HUES48 (cell line): ENCODE measurements around the gene ASZ1.
"Not testable (repeated sequence)": the region's sequence is repeated elsewhere in the genome, so short reads cannot be mapped to it uniquely, and the experiment has no call there.

Experiments
- H3K27ac ChIP-seq: one replicate; pipeline ENCODE4 v1.7.0; 2013; ENCODE audit warnings: low read depth, low read length, inconsistent platforms
- H3K27me3 ChIP-seq: 2 replicates; pipeline ENCODE4 v1.6.1; 2013; ENCODE audit warnings: mild to moderate bottlenecking, low read length; ENCODE audit not compliant: control insufficient read depth, insufficient read depth
- H3K36me3 ChIP-seq: 2 replicates; pipeline ENCODE4 v1.6.1; 2013; ENCODE audit warnings: low read length; ENCODE audit not compliant: control insufficient read depth, insufficient read depth
- H3K4me1 ChIP-seq: 2 replicates; pipeline ENCODE4 v1.6.1; 2013; ENCODE audit warnings: mild to moderate bottlenecking, low read length; ENCODE audit not compliant: control insufficient read depth, insufficient read depth
- H3K4me3 ChIP-seq: 2 replicates; pipeline ENCODE4 v1.5.1; 2013; ENCODE audit warnings: mild to moderate bottlenecking, low read depth, low read length
- H3K9ac ChIP-seq: 2 replicates; pipeline ENCODE4 v1.6.1; 2013; ENCODE audit warnings: mild to moderate bottlenecking, low read depth, low read length, moderate library complexity
- H3K9me3 ChIP-seq: 2 replicates; pipeline ENCODE4 v1.6.1; 2013; ENCODE audit warnings: low read length; ENCODE audit not compliant: control insufficient read depth, insufficient read depth

ASZ1 gene

GRCh38 chr7:117444646-117445045 lies 17.4 kb upstream of the ASZ1 start:
- no peak overlapping the region for H3K4me3 ChIP-seq
- no peaks in the 10 kb centered on the region for H3K4me1 ChIP-seq
- no peak overlapping the region for H3K9ac ChIP-seq
- no peaks in the 10 kb centered on the region for H3K9me3 ChIP-seq
- no peak overlapping the region for H3K27ac ChIP-seq
- no peaks in the 10 kb centered on the region for H3K27me3 ChIP-seq
- no peaks in the 10 kb centered on the region for H3K36me3 ChIP-seq

- Histone ChIP-seq H3K4me1 (no peaks in the 10 kb centered on the region), H3K27ac (no peak overlapping the region), H3K4me3 (no peak overlapping the region)
Measured at GRCh38 chr7:117435475-117436043, 8.3 kb upstream of the ASZ1 start.

GRCh38 chr7:117424090-117424829 lies 3.0 kb downstream of the ASZ1 start:
- Histone ChIP-seq H3K36me3 (no peaks in the 10 kb centered on the region), H3K9me3 (no peaks in the 10 kb centered on the region), H3K4me1 (no peaks in the 10 kb centered on the region), H3K9ac (no peak overlapping the region), H3K27me3 (no peaks in the 10 kb centered on the region), H3K4me3 (no peak overlapping the region), H3K27ac (no peak overlapping the region)

More at GRCh38 chr7:117435475-117436043, 8.3 kb upstream of the ASZ1 start:
- no peaks in the 10 kb centered on the region for H3K36me3 ChIP-seq
- H3K9me3 ChIP-seq = no peaks in the 10 kb centered on the region
- no peaks in the 10 kb centered on the region for H3K27me3 ChIP-seq
- no peak overlapping the region for H3K9ac ChIP-seq

GRCh38 chr7:117414591-117414990 lies 12.7 kb downstream of the ASZ1 start:
- not testable (repeated sequence) for H3K4me3 ChIP-seq, H3K27me3 ChIP-seq, H3K9ac ChIP-seq

DNA sequence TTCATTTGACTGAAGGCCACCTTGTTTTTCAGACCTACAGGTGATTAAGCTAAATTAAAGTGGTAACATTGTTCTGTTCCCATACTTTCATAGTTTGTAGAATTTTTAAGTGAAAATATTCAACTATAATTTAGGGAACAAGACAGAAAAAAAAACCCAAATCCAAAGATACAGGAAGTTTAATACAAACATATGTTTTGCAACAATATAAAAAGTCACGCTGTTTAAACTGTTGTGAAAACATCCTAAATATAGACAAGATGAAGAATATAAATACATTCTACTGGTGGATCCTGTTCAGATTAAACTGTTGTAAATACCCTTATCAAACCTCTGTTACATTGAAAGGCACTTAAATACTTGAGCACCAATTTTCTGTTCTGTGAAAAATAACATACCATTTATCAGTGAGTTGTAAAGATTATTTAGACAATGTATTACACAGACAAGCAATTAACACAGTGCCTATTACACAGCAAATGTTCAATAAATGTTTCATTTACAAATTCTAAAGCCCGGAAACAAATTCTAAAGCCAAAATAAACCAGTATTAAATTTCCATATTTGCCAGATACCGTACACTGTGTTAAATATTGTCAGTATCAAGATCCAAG lies 14.2 kb downstream of the ASZ1 start:
- H3K9ac ChIP-seq = no peak overlapping the region
- H3K9me3 ChIP-seq = no peaks in the 10 kb centered on the region
- no peaks in the 10 kb centered on the region for H3K36me3 ChIP-seq
- no peak overlapping the region for H3K27ac ChIP-seq
- H3K4me3 ChIP-seq = no peak overlapping the region
- H3K4me1 ChIP-seq = no peaks in the 10 kb centered on the region
- H3K27me3 ChIP-seq = no peaks in the 10 kb centered on the region

More at GRCh38 chr7:117414591-117414990, 12.7 kb downstream of the ASZ1 start:
- not testable (repeated sequence) for H3K4me1 ChIP-seq, H3K27ac ChIP-seq, H3K9me3 ChIP-seq, H3K36me3 ChIP-seq

DNA sequence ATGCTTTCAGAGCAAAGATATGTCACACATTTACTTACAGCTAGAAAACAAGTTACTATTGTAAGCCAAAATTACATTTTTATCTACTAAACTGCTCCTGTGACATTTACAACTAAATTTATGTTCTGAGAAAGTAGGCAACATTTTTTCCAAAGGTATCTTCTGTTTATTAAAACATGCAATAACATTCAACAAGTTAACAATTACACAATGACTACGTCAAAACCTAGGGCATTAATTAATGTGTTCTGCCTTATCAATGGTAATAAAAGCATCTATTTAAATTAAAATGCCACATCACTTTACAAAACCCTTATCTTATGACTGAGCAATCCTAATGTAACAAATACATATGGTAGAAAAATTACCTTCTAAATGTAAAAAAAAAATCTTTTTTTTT lies 14.9 kb downstream of the ASZ1 start:
- no peaks in the 10 kb centered on the region for H3K9me3 ChIP-seq
- no peak overlapping the region for H3K9ac ChIP-seq
- no peak overlapping the region for H3K27ac ChIP-seq
- H3K27me3 ChIP-seq = no peaks in the 10 kb centered on the region
- no peaks in the 10 kb centered on the region for H3K36me3 ChIP-seq
- H3K4me1 ChIP-seq = no peaks in the 10 kb centered on the region
- no peak overlapping the region for H3K4me3 ChIP-seq

DNA sequence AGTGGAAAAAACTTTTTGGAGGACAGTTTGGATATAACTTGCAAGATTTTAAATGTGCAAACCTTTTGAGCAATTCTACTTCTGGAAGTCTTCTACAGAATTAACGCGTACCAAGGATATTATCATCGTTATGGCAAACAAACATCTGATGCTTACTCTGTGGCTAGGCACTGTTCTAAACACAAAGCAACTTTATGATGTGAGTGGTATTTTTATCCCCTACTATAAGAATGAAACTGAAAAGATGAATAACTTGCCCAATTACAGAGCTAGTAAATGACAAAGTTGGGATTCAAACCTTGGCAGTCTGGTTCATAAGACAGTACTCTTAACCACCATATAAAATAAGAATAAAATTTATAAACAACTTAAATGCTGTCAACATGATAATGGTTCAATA lies 15.8 kb downstream of the ASZ1 start:
- Histone ChIP-seq H3K9me3 (no peaks in the 10 kb centered on the region), H3K36me3 (no peaks in the 10 kb centered on the region), H3K4me1 (no peaks in the 10 kb centered on the region), H3K27me3 (no peaks in the 10 kb centered on the region), H3K9ac (no peak overlapping the region), H3K4me3 (no peak overlapping the region), H3K27ac (no peak overlapping the region)

GRCh38 chr7:117408831-117409230 lies 18.5 kb downstream of the ASZ1 start:
- no peak overlapping the region for H3K9ac ChIP-seq
- no peak overlapping the region for H3K4me3 ChIP-seq
- H3K27ac ChIP-seq = no peak overlapping the region
- no peaks in the 10 kb centered on the region for H3K27me3 ChIP-seq
- H3K9me3 ChIP-seq = no peaks in the 10 kb centered on the region
- H3K36me3 ChIP-seq = no peaks in the 10 kb centered on the region
- no peaks in the 10 kb centered on the region for H3K4me1 ChIP-seq

- H3K9ac ChIP-seq = no peak overlapping the region
- H3K27ac ChIP-seq = no peak overlapping the region
- no peaks in the 10 kb centered on the region for H3K9me3 ChIP-seq
- H3K36me3 ChIP-seq = no peaks in the 10 kb centered on the region
- H3K27me3 ChIP-seq = no peaks in the 10 kb centered on the region
- H3K4me1 ChIP-seq = no peaks in the 10 kb centered on the region
- no peak overlapping the region for H3K4me3 ChIP-seq
Measured at GRCh38 chr7:117405519-117405918, 21.8 kb downstream of the ASZ1 start.

DNA sequence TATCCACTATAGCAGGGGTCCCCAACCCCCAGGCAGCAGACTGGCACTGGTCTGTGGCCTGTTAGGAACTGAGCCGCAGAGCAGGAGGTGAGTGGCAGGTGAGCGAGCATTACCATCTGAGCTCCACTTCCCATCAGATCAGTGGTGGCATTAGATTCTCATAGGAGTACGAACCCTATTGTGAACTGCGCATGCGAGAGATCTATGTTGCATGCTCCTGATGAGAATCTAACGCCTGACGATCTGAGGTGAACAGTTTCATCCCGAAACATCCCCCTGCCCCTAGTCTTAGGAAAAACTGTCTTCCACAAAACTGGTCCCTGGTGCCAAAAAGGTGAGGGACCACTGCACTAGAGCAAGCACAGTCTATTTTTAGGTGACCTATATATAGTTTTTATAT lies 23.6 kb downstream of the ASZ1 start:
- H3K9ac ChIP-seq = no peak overlapping the region
- H3K36me3 ChIP-seq = no peaks in the 10 kb centered on the region
- no peak overlapping the region for H3K27ac ChIP-seq
- H3K27me3 ChIP-seq = no peaks in the 10 kb centered on the region
- H3K9me3 ChIP-seq = no peaks in the 10 kb centered on the region
- no peaks in the 10 kb centered on the region for H3K4me1 ChIP-seq
- no peak overlapping the region for H3K4me3 ChIP-seq

- no peaks in the 10 kb centered on the region for H3K4me1 ChIP-seq
- no peaks in the 10 kb centered on the region for H3K9me3 ChIP-seq
- H3K27ac ChIP-seq = no peak overlapping the region
- H3K27me3 ChIP-seq = no peaks in the 10 kb centered on the region
- H3K4me3 ChIP-seq = no peak overlapping the region
- H3K9ac ChIP-seq = no peak overlapping the region
- no peaks in the 10 kb centered on the region for H3K36me3 ChIP-seq
Measured at GRCh38 chr7:117402109-117402508, 25.2 kb downstream of the ASZ1 start.
